ENCODE results near the gene ASTN2. TPM values are rescaled to one million over a fixed set of nuclear protein-coding genes. Genes with fewer than 3 reads are reported as not detected.

Gene ASTN2
- total RNA-seq = 10 to 100 TPM in 1 of 4 donors, 1 to 10 TPM in 3; 3.3 to 10.2 (median 6.3) TPM

- TF ChIP-seq CTCF (IDR thresholded peaks at IDR 0.05) (no peak), POLR2A (IDR thresholded peaks at IDR 0.05) (no peak)
Measured at GRCh38 chr9:117414906-117415331, at the start of gene ASTN2. Gene ASTN2 (minus strand): TSS chr9:117415057. CDS start chr9:117414938, 119 bp downstream.

GRCh38 chr9:117462861-117463260 is 48.0 kb upstream of the ASTN2 start:
- H3K36me3 ChIP-seq = no peaks in the 10 kb centered on the region
- H3K4me1 ChIP-seq = no peaks in the 10 kb centered on the region
- no peak overlapping the region for H3K27ac ChIP-seq
- H3K27me3 ChIP-seq = no peaks in the 10 kb centered on the region
- no peak for DNase-seq
- no peak for TF ChIP-seq CTCF (IDR thresholded peaks at IDR 0.05)
- no peak for TF ChIP-seq POLR2A (IDR thresholded peaks at IDR 0.05)
- H3K9me3 ChIP-seq = no peaks in the 10 kb centered on the region
- no peak overlapping the region for H3K4me3 ChIP-seq

More at GRCh38 chr9:117414906-117415331, at the start of gene ASTN2:
- H3K9me3 ChIP-seq = no peaks in the 10 kb centered on the region
- no peaks in the 10 kb centered on the region for H3K36me3 ChIP-seq
- no peak for DNase-seq
- H3K4me3 ChIP-seq = peak within 1 kb of the TSS in 3 of 4 donors; percentile 24 to 54 (median 50)
- H3K27ac ChIP-seq = no peak within 1 kb of the TSS
- H3K4me1 ChIP-seq = peaks cover 0 to 19% (median 0%) of the 10 kb centered on the region in 4 donors
- H3K27me3 ChIP-seq = peaks cover 0 to 21% of the 10 kb centered on the region in 2 donors

GRCh38 chr9:117461386-117461785 is 46.5 kb upstream of the ASTN2 start:
- H3K27me3 ChIP-seq = no peaks in the 10 kb centered on the region
- H3K4me3 ChIP-seq = no peak overlapping the region
- H3K36me3 ChIP-seq = no peaks in the 10 kb centered on the region
- no peak overlapping the region for H3K27ac ChIP-seq
- no peaks in the 10 kb centered on the region for H3K9me3 ChIP-seq
- no peaks in the 10 kb centered on the region for H3K4me1 ChIP-seq
- DNase-seq = no peak
- TF ChIP-seq POLR2A (IDR thresholded peaks at IDR 0.05) (no peak), CTCF (IDR thresholded peaks at IDR 0.05) (no peak)

- no peak for DNase-seq
- TF ChIP-seq POLR2A (IDR thresholded peaks at IDR 0.05) (no peak), CTCF (IDR thresholded peaks at IDR 0.05) (no peak)
Measured at GRCh38 chr9:117460743-117461142, 45.9 kb upstream of the ASTN2 start.

GRCh38 chr9:117459913-117460312 is 45.1 kb upstream of the ASTN2 start:
- no peak for DNase-seq
- Histone ChIP-seq H3K27ac (no peak overlapping the region), H3K36me3 (no peaks in the 10 kb centered on the region), H3K4me1 (no peaks in the 10 kb centered on the region), H3K4me3 (no peak overlapping the region), H3K9me3 (no peaks in the 10 kb centered on the region), H3K27me3 (no peaks in the 10 kb centered on the region)
- TF ChIP-seq CTCF (IDR thresholded peaks at IDR 0.05) (no peak), POLR2A (IDR thresholded peaks at IDR 0.05) (no peak)

More at GRCh38 chr9:117460743-117461142, 45.9 kb upstream of the ASTN2 start:
- Histone ChIP-seq H3K4me3 (no peak overlapping the region), H3K36me3 (no peaks in the 10 kb centered on the region), H3K27me3 (no peaks in the 10 kb centered on the region), H3K27ac (no peak overlapping the region), H3K4me1 (no peaks in the 10 kb centered on the region), H3K9me3 (no peaks in the 10 kb centered on the region)

GRCh38 chr9:117458066-117458465 is 43.2 kb upstream of the ASTN2 start:
- no peak overlapping the region for H3K27ac ChIP-seq
- H3K4me1 ChIP-seq = no peaks in the 10 kb centered on the region
- TF ChIP-seq POLR2A (IDR thresholded peaks at IDR 0.05) = no peak
- TF ChIP-seq CTCF (IDR thresholded peaks at IDR 0.05) = no peak
- H3K9me3 ChIP-seq = no peaks in the 10 kb centered on the region
- DNase-seq = no peak
- no peaks in the 10 kb centered on the region for H3K27me3 ChIP-seq
- H3K36me3 ChIP-seq = no peaks in the 10 kb centered on the region
- H3K4me3 ChIP-seq = no peak overlapping the region

Data from Peyer's patch (tissue), 4 donors.